HepG2 (cell line): ENCODE results near the gene MPP1. TPM values are rescaled to one million over a fixed set of nuclear protein-coding genes. Genes with fewer than 3 reads are reported as not detected.

Source experiments
- polyA plus RNA-seq, 8 experiments: library from polyadenylated mRNA; depleted of rRNA in 3 of 8; stranded (reverse) in 7 of 8; unstranded in 1 of 8; fragments of >200 nt; fragmentation: Illumina TruSeq in 4 of 8; extraction: Trizol in 4 of 8; gene quantifications; 2 replicates each; pipeline versions ENCODE4 v1.2.1 to v1.2.3, GENCODE V29; 2011 to 2016; ENCODE audit warnings: low read depth in 4 of 8, missing spikeins in 1 of 8, mixed read lengths in 1 of 8; ENCODE audit not compliant: insufficient read depth in 1 of 8
- small RNA-seq, 3 experiments: library from RNA; depleted of rRNA; stranded (forward); fragments of <200 nt; gene quantifications; one replicate each; pipeline ENCODE3, GENCODE V24; 2012; ENCODE audit warnings: low read depth in 2 of 3, low replicate concordance in 1 of 3; ENCODE audit not compliant: insufficient read length in 3 of 3, insufficient read depth in 2 of 3
- total RNA-seq, 5 experiments: library from RNA; depleted of rRNA; stranded (reverse); fragments of >200 nt; fragmentation: Illumina TruSeq; extraction: Trizol; gene quantifications; 2 replicates each; pipeline ENCODE4 v1.2.3, GENCODE V29; 2016; ENCODE audit warnings: low read depth in 1 of 5

The MPP1 gene
- total and polyA plus RNA-seq, 2 of the 13 experiments (the other 11 are each of a cell fraction or from before 2014, with no cell fraction given): 7.8 to 8.1 TPM

Small RNA genes within 50 kb of the gene (small RNA-seq; reads per million reads assigned to genes)
- 0 reads per million in 3 experiments for gene SNORA36A

Other genes starting within 250 kb of the MPP1 start
- gene CTAG1A, start 220.4 kb downstream of the MPP1 start, total RNA-seq (2016; rRNA removed; fragmentation: Illumina TruSeq; extraction: Trizol): not detected in 2 replicates
- not detected in 2 replicates for gene CTAG1A, start 220.4 kb downstream of the MPP1 start, polyA plus RNA-seq (2011; rRNA removed)
- gene CTAG1B, start 186.2 kb downstream of the MPP1 start, total RNA-seq (2016; rRNA removed; fragmentation: Illumina TruSeq; extraction: Trizol): not detected in 2 replicates
- gene CTAG1B, start 186.2 kb downstream of the MPP1 start, polyA plus RNA-seq (2011; rRNA removed): not detected in 2 replicates
- not detected in 2 replicates for gene CTAG2, start 151.9 kb downstream of the MPP1 start, total RNA-seq (2016; rRNA removed; fragmentation: Illumina TruSeq; extraction: Trizol)
- gene CTAG2, start 151.9 kb downstream of the MPP1 start, polyA plus RNA-seq (2011; rRNA removed): not detected in 2 replicates
- not detected in 2 replicates for gene GAB3, start 54.4 kb downstream of the MPP1 start, total RNA-seq (2016; rRNA removed; fragmentation: Illumina TruSeq; extraction: Trizol)
- gene GAB3, start 54.4 kb downstream of the MPP1 start, polyA plus RNA-seq (2011; rRNA removed): 0.01 TPM in 1 of 2 replicates, not detected in the other
- gene DKC1, start 42.6 kb downstream of the MPP1 start, total RNA-seq (2016; rRNA removed; fragmentation: Illumina TruSeq; extraction: Trizol): 102 and 150 TPM in 2 replicates
- gene DKC1, start 42.6 kb downstream of the MPP1 start, polyA plus RNA-seq (2011; rRNA removed): 45.4 and 61.6 TPM in 2 replicates
- not detected in 2 replicates for gene SMIM9, start 29.2 kb upstream of the MPP1 start, total RNA-seq (2016; rRNA removed; fragmentation: Illumina TruSeq; extraction: Trizol)
- gene SMIM9, start 29.2 kb upstream of the MPP1 start, polyA plus RNA-seq (2011; rRNA removed): not detected in 2 replicates
- gene F8A1, start 80.9 kb upstream of the MPP1 start, total RNA-seq (2016; rRNA removed; fragmentation: Illumina TruSeq; extraction: Trizol): 5.0 and 5.4 TPM in 2 replicates
- gene F8A1, start 80.9 kb upstream of the MPP1 start, polyA plus RNA-seq (2011; rRNA removed): 3.6 and 3.9 TPM in 2 replicates
- gene F8, start 217.2 kb upstream of the MPP1 start, total RNA-seq (2016; rRNA removed; fragmentation: Illumina TruSeq; extraction: Trizol): 0.21 and 0.29 TPM in 2 replicates
- gene F8, start 217.2 kb upstream of the MPP1 start, polyA plus RNA-seq (2011; rRNA removed): 0.37 and 0.61 TPM in 2 replicates
- 65.3 and 81.6 TPM in 2 replicates for gene FUNDC2, start 221.4 kb upstream of the MPP1 start, total RNA-seq (2016; rRNA removed; fragmentation: Illumina TruSeq; extraction: Trizol)
- 92.9 and 109 TPM in 2 replicates for gene FUNDC2, start 221.4 kb upstream of the MPP1 start, polyA plus RNA-seq (2011; rRNA removed)